Measurements from ENCODE around the gene OSBP2.

Gene OSBP2

DNA sequence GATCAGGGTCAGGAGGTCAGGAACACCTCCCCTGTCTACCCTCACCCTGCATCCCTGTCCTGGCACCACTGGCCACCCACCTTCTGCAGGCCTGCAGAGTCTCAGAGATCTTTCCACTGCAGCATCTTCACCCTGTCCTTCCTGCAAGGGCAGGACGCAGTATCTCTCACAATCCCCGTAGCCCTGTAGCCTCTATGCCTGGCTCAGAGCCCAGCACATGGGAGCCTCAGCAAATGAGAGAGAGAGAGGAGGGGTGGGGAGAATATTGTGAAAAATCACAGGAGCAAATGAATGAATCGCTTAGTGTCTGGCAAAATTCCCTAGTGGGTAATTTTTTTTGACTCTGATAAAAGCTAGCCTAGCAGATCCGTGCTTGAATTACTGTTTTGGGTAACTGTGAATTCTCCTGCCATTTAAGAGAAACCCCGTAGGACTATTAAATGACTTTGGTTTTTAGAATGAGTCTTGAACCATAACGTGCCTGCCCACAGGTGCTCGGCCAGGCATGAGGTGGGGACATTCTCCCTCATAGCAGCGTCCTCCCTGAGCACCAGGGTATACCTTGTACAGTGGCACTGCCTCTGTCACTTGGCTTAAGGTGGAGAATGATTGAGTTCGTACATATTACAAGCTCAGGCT is 182.4 kb downstream of the OSBP2 start:
- no peak for TF ChIP-seq FOXP2 (optimal IDR thresholded peaks at IDR 0.05; ENCODE audit: borderline replicate concordance, extremely low read depth, extremely low read length, insufficient read depth)
- no peak for TF ChIP-seq SIN3A (IDR thresholded peaks at IDR 0.05; ENCODE audit: borderline replicate concordance, insufficient read depth, low read length)
- TF ChIP-seq POLR2AphosphoS5 (IDR thresholded peaks at IDR 0.05; ENCODE audit: low read depth, low read length), result no peak
- no peak for TF ChIP-seq TAF1 (IDR thresholded peaks at IDR 0.05; ENCODE audit: borderline replicate concordance, insufficient read depth, low read length)
- TF ChIP-seq, protein P1, sequence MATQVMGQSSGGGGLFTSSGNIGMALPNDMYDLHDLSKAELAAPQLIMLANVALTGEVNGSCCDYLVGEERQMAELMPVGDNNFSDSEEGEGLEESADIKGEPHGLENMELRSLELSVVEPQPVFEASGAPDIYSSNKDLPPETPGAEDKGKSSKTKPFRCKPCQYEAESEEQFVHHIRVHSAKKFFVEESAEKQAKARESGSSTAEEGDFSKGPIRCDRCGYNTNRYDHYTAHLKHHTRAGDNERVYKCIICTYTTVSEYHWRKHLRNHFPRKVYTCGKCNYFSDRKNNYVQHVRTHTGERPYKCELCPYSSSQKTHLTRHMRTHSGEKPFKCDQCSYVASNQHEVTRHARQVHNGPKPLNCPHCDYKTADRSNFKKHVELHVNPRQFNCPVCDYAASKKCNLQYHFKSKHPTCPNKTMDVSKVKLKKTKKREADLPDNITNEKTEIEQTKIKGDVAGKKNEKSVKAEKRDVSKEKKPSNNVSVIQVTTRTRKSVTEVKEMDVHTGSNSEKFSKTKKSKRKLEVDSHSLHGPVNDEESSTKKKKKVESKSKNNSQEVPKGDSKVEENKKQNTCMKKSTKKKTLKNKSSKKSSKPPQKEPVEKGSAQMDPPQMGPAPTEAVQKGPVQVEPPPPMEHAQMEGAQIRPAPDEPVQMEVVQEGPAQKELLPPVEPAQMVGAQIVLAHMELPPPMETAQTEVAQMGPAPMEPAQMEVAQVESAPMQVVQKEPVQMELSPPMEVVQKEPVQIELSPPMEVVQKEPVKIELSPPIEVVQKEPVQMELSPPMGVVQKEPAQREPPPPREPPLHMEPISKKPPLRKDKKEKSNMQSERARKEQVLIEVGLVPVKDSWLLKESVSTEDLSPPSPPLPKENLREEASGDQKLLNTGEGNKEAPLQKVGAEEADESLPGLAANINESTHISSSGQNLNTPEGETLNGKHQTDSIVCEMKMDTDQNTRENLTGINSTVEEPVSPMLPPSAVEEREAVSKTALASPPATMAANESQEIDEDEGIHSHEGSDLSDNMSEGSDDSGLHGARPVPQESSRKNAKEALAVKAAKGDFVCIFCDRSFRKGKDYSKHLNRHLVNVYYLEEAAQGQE (IDR thresholded peaks at IDR 0.05; ENCODE audit: insufficient read depth in 1 of 2, low read depth in 2 of 2, low read length in 2 of 2), result no peak

DNA sequence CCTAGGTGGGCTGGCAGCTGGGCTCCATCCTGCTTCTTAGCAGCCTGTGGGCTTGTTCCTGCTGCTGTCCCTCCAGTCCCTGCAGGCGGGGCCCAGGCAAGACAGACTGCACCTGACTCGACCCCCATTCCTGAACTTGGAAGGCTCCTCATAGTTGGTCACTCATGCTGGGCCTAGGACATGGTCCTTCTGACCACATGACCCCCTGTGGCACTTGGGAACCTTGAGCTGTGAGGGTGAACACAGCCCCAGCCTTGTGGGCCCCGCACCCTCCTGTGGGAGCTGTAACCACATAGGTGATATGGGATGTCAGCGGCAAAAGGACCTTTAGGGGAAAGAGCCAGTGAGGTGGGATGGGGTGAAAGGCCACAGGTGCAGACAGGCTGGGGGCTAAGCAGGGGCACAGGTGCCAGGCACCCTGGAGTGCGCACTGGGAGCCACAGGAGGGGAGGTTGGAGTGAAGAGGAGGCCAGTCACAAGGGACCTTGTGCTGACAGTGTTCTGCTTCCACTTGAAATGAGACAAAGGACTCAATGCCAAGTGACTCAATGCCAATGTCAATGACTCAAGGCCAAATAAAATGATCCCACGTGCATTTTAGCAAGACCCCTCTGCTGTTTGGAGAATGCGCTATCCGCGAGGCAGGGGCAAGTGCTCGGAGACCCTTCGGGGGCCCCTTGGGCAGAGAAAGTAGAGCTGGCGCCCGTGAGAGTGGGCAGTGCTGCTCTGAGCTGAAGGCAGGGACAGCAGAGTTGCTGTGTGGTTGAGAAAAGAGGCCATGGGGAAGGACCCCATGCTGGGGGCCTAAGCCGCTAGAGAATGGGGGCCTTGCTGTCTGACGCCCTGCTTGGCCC is 183.2 kb downstream of the OSBP2 start:
- no peak for TF ChIP-seq SIN3A (IDR thresholded peaks at IDR 0.05; ENCODE audit: borderline replicate concordance, insufficient read depth, low read length)

DNA sequence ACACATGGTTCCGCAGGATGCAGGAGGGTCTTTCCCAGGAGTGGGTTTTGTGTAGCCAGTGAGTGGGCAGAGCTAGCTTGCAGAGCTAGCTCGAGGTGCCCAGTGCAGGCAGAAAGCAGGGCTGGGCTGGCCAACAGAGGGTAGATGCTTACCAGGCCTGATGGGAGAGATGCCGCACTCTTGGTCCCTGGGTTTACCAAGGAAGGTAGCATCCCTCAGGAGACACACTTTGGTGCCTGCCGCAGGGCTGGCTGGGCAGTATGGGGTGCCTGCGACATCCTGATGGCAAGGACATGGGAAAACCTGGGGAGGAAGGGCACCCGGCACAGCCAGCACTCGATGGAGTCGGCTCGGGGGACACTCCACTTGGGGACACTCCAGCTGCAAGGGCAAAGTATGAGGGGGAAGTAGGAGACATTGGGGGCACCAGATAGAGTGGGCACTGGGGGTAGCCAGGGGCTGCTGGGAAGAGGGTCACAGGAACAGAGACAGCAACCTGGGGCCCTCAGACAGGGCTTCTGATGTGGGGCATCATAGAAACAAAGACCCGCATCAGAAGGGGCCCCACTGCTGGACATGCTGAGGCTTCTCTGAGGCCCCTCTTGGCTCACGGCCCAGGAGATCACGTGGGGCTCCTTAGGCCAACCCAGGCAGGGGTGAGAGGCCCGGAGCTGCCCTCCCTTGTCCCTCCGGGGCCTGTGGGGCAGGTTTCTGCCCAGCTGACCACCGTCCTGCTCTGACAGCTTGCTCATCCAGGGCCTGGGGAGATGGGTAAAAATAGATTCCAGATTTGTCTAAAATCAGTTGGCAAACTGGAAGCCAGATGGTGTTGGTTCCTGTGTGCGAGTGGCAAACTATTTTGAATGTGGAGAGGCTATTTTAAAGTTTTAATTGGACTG is 184.1 kb downstream of the OSBP2 start:
- TF ChIP-seq, protein P1 (IDR thresholded peaks at IDR 0.05; ENCODE audit: insufficient read depth in 1 of 2, low read depth in 2 of 2, low read length in 2 of 2), result no peak
- TF ChIP-seq POLR2AphosphoS5 (IDR thresholded peaks at IDR 0.05; ENCODE audit: low read depth, low read length) (no peak), TAF1 (IDR thresholded peaks at IDR 0.05; ENCODE audit: borderline replicate concordance, insufficient read depth, low read length) (no peak)

DNA sequence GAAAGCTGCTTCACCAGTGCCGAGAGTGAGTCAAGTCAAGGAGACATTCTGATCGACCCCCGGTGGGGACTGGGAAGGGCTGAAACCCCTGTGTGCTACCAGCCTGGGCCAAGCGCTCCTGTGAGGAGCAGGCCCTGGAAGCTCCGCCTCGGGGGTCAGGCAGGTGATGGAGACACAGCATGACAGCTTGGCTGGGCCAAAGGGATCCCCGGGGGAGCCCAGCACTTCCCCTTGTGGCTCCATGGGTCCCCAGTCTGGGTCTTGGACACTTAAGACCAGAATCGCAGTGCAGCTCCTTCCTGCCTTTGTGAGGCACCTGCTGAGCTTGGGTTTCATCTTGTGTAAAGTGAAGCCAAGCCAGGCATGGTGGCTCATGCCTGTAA is 184.7 kb downstream of the OSBP2 start:
- no peak for TF ChIP-seq POLR2AphosphoS5 (IDR thresholded peaks at IDR 0.05; ENCODE audit: low read depth, low read length)
- no peak for TF ChIP-seq TAF1 (IDR thresholded peaks at IDR 0.05; ENCODE audit: borderline replicate concordance, insufficient read depth, low read length)
- no peak for TF ChIP-seq FOXP2 (optimal IDR thresholded peaks at IDR 0.05; ENCODE audit: borderline replicate concordance, extremely low read depth, extremely low read length, insufficient read depth)
- TF ChIP-seq SIN3A (IDR thresholded peaks at IDR 0.05; ENCODE audit: borderline replicate concordance, insufficient read depth, low read length), result no peak
- TF ChIP-seq, protein P1 (IDR thresholded peaks at IDR 0.05; ENCODE audit: insufficient read depth in 1 of 2, low read depth in 2 of 2, low read length in 2 of 2), result no peak

DNA sequence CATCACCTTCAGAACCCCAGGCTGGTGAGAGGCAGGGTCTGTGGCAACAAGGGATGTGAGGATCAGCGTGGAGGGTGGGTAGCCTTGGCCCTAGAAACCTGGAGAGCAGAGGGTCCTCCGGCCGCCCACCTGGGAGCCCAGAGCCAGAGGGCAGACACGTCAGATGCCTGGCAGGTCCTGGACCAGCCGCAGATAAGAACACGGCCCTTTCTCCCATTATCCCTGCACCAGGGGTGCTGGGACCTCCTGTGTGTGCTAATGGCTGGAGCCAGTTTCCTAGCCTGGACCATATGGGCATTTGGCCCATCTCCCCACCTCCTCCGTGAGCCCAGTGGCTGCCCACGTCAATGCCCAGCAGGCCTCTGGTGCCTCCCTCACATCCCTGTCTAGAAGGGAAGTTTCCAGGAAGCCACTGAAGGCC is 185.5 kb downstream of the OSBP2 start:
- TF ChIP-seq TAF1 (IDR thresholded peaks at IDR 0.05; ENCODE audit: borderline replicate concordance, insufficient read depth, low read length) (no peak), SIN3A (IDR thresholded peaks at IDR 0.05; ENCODE audit: borderline replicate concordance, insufficient read depth, low read length) (no peak), FOXP2 (optimal IDR thresholded peaks at IDR 0.05; ENCODE audit: borderline replicate concordance, extremely low read depth, extremely low read length, insufficient read depth) (no peak), POLR2AphosphoS5 (IDR thresholded peaks at IDR 0.05; ENCODE audit: low read depth, low read length) (no peak)
- TF ChIP-seq, protein P1 (IDR thresholded peaks at IDR 0.05; ENCODE audit: insufficient read depth in 1 of 2, low read depth in 2 of 2, low read length in 2 of 2), result no peak

Measured in PFSK-1 (cell line).